HG03095 (cell line): Measurements from ENCODE around the gene ZFAND2B.
A peak's percentile ranks its signal among the peaks of the same experiment; 100 is the strongest.

ENCODE experiments used
- ATAC-seq: cut with Tn5 transposase; IDR thresholded peaks from one replicate; pipeline ENCODE4 v1.9.1; 2021; ENCODE audit warnings: moderate library complexity; ENCODE audit not compliant: unreplicated experiment

ZFAND2B gene

GRCh38 chr2:219204425-219205164 is 2.0 kb upstream of the ZFAND2B start:
- ATAC-seq = no peak

DNA sequence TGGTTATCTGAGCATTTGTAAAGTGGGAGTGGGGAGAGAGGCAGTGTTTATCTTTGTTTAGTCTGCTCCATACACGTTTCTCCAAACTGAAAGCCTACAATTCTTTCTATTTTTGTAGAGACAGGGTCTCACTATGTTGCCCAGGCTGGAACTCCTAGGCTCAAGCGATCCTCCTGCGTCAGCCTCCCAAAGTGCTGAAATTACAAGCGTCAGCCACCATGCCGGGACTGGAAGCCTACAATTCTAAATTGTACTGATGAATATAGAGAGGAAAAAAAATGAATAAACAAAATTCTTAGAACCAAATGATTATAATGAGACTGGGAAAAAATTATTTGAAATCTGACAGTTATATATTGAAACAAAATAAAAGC is 1.4 kb upstream of the ZFAND2B start:
- ATAC-seq = no peak

DNA sequence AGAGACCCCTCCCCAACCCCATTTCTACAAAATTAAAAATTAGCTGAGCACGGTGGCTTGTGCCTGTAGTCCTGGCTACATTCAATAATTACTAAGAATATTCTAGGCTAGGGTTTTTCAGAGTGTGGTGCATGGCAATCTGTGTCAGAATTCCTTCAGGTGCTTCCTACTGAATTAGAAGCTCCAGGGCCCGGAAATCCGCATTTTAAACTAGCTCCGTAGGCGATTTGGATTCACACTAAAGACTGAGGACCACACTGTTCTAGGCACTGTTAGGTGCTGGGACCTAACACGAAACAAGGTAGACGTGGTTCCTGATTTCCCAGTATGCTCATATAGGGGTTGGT is 628 bp upstream of the ZFAND2B start:
- ATAC-seq = peak; percentile 16

GRCh38 chr2:219207134-219207883 is 727 bp downstream of the ZFAND2B start:
- no peak for ATAC-seq

- no peak for ATAC-seq
These were observed 1.5 kb downstream of the ZFAND2B start for GRCh38 chr2:219207884-219208740.

DNA sequence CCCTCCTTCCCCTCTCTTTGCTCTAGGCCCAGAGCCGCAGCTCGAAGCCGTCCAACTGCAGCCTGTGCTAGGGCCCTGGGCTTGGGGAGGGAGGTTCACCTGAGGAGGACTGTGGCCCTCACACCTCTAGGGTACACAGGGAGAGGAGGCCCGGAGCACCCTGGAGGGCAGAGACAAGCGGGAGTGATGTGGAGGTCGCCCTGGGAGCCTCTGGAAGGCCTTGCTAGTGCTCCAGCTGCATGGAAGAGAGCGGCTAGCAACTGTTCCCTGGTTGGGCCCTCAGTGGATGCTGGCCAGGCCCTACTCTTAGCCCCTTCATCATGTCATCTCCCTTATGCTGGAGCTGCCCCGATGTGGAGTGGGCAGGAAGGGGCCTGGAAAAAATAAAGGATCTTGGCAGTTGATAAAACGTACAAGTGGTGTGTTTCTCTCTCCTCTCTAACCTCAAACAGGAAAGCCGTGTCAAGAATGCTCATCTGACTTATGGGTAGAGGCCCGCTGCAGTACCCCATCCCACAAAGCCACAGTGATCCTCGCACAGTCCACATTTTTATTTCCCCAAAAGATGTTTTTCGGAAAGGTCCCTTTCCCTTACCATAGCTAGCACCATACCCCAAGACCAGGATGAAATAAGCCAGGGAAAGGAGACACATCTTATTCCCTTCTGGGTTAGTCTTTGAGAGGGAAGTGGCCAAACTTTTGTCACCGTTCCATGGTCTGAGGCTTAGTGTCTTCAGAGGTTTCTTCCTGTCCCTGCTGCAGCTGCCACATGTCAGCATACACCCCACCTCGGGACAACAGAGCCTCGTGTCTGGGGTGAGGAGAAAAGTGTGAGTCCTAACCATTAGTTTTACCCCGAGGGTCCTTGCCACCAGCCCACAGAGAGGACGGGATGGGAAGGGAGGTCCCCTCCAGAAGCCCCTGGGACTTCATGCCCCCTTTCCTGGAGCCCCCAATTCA is 2.9 kb downstream of the ZFAND2B start:
- no peak for ATAC-seq

GRCh38 chr2:219210196-219210885 is 3.8 kb downstream of the ZFAND2B start:
- no peak for ATAC-seq

DNA sequence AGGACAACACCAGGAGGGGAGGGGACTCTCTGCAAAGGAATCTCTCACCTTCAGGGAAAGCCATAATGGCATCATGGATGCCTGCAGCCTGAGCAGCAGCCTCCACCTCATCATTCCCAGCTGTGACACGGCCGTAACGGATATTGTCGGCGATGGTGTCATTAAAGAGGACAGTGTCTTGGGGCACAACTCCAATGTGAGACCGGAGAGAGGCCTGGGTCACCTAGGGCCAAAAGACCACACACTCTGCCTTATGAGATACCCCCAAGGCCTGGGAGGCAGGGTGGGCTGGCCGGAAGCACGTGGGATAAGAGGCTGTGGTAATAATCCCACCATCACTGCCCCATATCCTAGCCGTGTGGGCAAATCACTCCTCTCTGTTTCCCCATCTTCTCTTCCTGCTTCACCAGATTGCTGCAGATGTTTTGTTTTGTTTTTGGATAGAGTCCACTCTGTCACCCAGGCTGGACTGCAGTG is 4.3 kb downstream of the ZFAND2B start:
- ATAC-seq = no peak

GRCh38 chr2:219213026-219213415 is 6.4 kb downstream of the ZFAND2B start:
- ATAC-seq = no peak

DNA sequence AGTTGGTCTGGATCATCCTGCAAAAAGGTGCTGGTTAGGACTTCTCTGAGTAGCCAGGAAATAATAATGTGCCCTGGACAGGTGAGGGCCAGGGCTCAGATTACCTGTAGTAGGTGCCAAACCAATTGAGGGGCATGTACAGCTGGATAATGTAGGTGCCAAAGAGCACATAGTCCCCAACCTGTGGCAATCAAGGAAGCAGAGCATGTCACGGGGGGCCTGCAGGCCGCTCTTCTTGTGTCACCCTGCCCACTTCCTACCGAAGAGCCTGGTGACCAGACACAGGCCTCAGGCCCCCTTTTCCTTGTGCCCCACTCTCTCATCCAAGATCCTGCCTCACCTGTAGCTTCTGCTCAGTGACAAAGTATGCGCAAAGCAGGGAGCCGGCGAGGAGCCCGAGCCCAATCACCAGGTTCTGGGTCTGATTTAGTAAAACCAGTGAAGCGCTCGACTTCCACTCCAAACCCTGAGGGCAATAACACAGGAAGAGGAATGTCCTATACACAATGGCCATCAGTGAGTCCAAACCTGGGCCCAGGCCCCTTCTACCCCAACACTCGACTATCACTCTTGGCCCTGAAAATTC is 7.0 kb downstream of the ZFAND2B start:
- ATAC-seq = no peak

GRCh38 chr2:219214141-219214540 is 7.6 kb downstream of the ZFAND2B start:
- ATAC-seq = no peak

DNA sequence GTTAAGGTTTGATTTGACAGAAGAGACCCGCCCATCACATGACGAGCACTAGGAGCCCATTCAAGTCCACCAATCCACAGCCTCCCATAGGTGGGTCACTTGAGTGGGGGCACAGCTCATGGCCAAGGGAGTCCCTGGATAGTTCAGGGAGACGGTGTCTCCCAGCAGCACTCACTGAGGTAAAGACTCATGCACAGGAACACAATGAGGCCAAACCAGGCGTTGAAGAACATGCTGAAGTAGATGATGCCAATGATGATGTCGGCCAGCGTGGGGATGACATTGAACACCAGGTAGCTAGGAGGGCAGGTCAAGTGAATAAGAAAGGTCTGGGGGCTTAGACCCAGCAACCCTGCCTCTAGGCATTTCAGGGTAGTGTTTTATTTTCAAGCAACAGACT is 8.2 kb downstream of the ZFAND2B start:
- no peak for ATAC-seq

- ATAC-seq = no peak
These were observed 9.4 kb downstream of the ZFAND2B start for GRCh38 chr2:219215871-219216534.

DNA sequence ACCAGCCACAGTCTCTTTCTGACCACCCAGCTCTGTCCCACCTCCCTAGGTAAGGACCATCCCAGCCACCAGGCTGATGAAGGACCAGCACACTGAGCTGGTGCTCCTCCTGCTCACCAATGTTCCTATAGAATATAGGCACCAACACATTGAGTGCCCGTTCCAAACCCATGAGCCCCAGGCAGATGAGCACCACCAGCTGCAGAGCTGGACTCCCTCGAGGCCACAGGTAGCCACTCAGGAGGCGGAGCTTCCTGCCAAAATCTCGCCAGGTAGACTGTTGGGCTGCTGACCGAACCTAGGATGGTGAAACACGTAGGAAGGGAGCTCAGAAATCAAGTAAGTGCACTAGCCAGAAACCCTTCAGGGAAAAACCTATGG is 9.9 kb downstream of the ZFAND2B start:
- no peak for ATAC-seq

GRCh38 chr2:219218217-219218731 is 11.7 kb downstream of the ZFAND2B start:
- ATAC-seq = peak; percentile 22

GRCh38 chr2:219218732-219219701 is 12.4 kb downstream of the ZFAND2B start, which contains the start of gene ABCB6:
ABCB6 (minus strand) TSS chr2:219218958; CDS start chr2:219218673, 285 bp downstream.
- peak; percentile 77 for ATAC-seq

DNA sequence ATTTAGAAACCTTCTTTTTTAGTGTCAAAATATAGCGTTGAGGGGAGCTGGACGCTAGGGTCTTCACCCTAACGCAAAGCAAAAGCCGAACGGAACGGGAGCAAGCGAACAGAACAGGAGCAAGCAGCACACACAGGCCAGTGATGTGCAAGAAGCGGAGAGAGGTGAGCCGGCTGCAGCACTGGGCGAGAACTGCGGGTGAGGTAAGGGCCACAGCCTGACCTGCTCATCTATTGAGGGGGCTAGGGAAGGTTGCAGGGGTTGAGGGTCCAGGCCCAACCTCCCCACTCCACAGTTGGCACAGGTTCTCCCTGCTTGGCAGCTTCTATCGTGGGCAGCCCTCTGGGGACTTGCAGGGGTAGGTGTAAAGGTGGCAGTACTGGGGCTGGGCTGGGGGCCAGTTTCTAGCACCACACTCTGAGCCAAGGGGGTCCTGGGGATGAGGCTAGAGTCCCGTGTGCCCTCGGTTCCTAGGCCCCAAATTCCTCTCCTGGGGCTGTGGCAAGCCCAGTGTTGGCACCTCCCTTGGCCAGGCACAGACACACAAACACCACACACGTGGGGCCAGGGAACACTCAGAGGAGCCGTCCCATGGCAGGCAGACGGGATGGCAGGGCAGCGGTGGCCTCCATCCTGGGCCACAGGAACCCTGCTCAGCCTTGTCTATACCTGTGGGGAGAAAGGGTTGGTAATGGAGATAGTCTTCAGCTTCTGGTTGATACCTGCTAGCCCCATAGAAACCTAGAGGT is 13.4 kb downstream of the ZFAND2B start:
- no peak for ATAC-seq
